Right lobe of liver (tissue), 6 donors: Measurements from ENCODE around the gene TCF4. TPM values are rescaled to one million over a fixed set of nuclear protein-coding genes. Genes with fewer than 3 reads are reported as not detected.

Experiments used
- ATAC-seq, 4 donors: fragments of 200-7000 bp; cut with Tn5 transposase; one replicate each; pipeline ENCODE4 v1.9.1; 2020; ENCODE audit warnings: mild to moderate bottlenecking in 4 of 4, moderate library complexity in 4 of 4
- DNase-seq, 3 donors: peaks; one replicate each; pipeline ENCODE4 v3.0.0-alpha.2; 2020
- H3K27ac ChIP-seq, 3 donors: fragments of 200-600 bp; one replicate each; pipeline ENCODE4 v1.8.0; 2022
- H3K27me3 ChIP-seq, 2 donors: fragments of 200-600 bp; one replicate each; pipeline ENCODE4 v1.8.0; 2022
- H3K36me3 ChIP-seq, 4 donors: fragments of 200-600 bp; sonication (generic) in 1 of 4; one replicate each; pipeline versions ENCODE4 v1.5.1 to v1.8.0; 2017 to 2022; ENCODE audit warnings: control low read depth in 1 of 4
- H3K4me1 ChIP-seq, 4 donors: fragments of 200-600 bp; sonication (generic) in 1 of 4; one replicate each; pipeline versions ENCODE4 v1.5.1 to v1.8.0; 2017 to 2022; ENCODE audit warnings: control low read depth in 1 of 4
- H3K4me3 ChIP-seq, 3 donors: fragments of 200-600 bp; one replicate each; pipeline ENCODE4 v1.8.0; 2022
- H3K9me3 ChIP-seq, 4 donors: fragments of 200-600 bp; sonication (generic) in 1 of 4; one replicate each; pipeline versions ENCODE4 v1.5.1 to v1.8.0; 2017 to 2022; ENCODE audit warnings: control low read depth in 1 of 4
- CTCF ChIP-seq, 4 donors: fragments of 200-600 bp in 3 of 4; fragments of 450-650 bp in 1 of 4; IDR thresholded peaks; one replicate each; pipeline versions ENCODE4 v1.5.1 to v1.8.0; 2016 to 2022; ENCODE audit warnings: antibody characterized with exemption in 4 of 4, mild to moderate bottlenecking in 2 of 4
- POLR2A ChIP-seq: fragments of 450-650 bp; IDR thresholded peaks from one replicate; pipeline ENCODE4 v1.6.1; 2017; ENCODE audit warnings: antibody characterized with exemption, mild to moderate bottlenecking
- WGBS: methylation state at CpG from one replicate; pipeline ENCODE4 v1.1.6; 2018; ENCODE audit warnings: low coverage, low lambda C conversion rate; ENCODE audit not compliant: insufficient coverage; ENCODE audit errors: missing lambda C conversion rate; 5-methylcytosine and 5-hydroxymethylcytosine counted together
- intact Hi-C, 2 donors: fragments of 100-400 bp; cut with DNase I; formaldehyde crosslinking; loops; one replicate each; pipeline versions ENCODE4 v1.11.2 to v1.14.1; 2022
- total RNA-seq, 6 experiments: library from RNA; depleted of rRNA in 2 of 6; stranded (reverse); fragments of >200 nt in 2 of 6; fragmentation: NEBNext Ultra II Directional in 3 of 6; extraction: Animal tissue kit (Norgen Biotek cat#: 25700) in 3 of 6; gene quantifications; one replicate each; pipeline versions ENCODE4 v1.1.0 to v1.2.4, GENCODE V29; 2016 to 2023
- donor health status: DM: no; HTN: yes; CAD: no.
- donor health status: DM: no; HTN: no; CAD: no.
- donor health status: DM: no; HTN: no; CAD: no.
- donor health status: DM: no; HTN: yes; CAD: no.
- donor health status: DM: no; HTN: yes; CAD: no.

TCF4 gene
- total RNA-seq, 6 experiments from 2014 or later = 8.1 to 19.5 (median 10.4) TPM

DNA sequence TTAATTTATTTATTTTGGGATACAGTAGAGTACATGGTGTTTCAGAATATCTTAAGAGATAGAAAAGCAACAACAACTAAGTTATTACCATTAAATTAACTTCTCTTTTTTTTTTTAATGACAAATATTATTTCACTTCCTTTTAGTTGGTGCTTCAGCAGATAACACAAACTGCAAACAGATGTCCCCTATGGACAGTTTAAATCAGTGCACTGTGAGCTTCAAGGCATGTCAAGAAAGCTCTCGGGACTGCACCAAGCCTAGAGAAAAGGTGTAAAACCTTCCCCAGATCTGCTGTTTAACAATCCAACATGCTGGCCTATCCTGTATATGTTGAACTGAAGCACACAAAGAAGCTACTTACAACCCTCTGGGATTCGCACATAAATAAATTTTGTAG lies 122.7 kb downstream of the TCF4 start:
- no peaks in the 10 kb centered on the region for H3K4me1 ChIP-seq
- H3K36me3 ChIP-seq = no peaks in the 10 kb centered on the region
- H3K27me3 ChIP-seq = no peaks in the 10 kb centered on the region
- peak in 1 of 4 donors; percentile 59 for ATAC-seq
- no peak for TF ChIP-seq CTCF (IDR thresholded peaks at IDR 0.05)
- no peak for TF ChIP-seq POLR2A
- H3K4me3 ChIP-seq = no peak overlapping the region
- 55% methylated on average over 2 of the region's 2 CpGs for WGBS
- H3K27ac ChIP-seq = no peak overlapping the region
- intact Hi-C loops = no loop called here
- no peaks in the 10 kb centered on the region for H3K9me3 ChIP-seq
- DNase-seq = no peak

- H3K9me3 ChIP-seq = no peaks in the 10 kb centered on the region
- H3K4me1 ChIP-seq = no peaks in the 10 kb centered on the region
- ATAC-seq = no peak
- intact Hi-C loops = no loop called here
- no peaks in the 10 kb centered on the region for H3K27me3 ChIP-seq
- TF ChIP-seq POLR2A (no peak), CTCF (IDR thresholded peaks at IDR 0.05) (no peak)
- no peak overlapping the region for H3K27ac ChIP-seq
- 82% methylated on average over 4 of the region's 4 CpGs for WGBS
- no peak for DNase-seq
- H3K4me3 ChIP-seq = no peak overlapping the region
- no peaks in the 10 kb centered on the region for H3K36me3 ChIP-seq
Measured at GRCh38 chr18:55464581-55464980, 123.4 kb downstream of the TCF4 start.

- ATAC-seq (no peak), DNase-seq (no peak)
- no peak overlapping the region for H3K27ac ChIP-seq
- 43% methylated on average over 1 of the region's 1 CpG for WGBS
- H3K27me3 ChIP-seq = no peaks in the 10 kb centered on the region
- TF ChIP-seq POLR2A (no peak), CTCF (IDR thresholded peaks at IDR 0.05) (no peak)
- no peaks in the 10 kb centered on the region for H3K36me3 ChIP-seq
- no peaks in the 10 kb centered on the region for H3K4me1 ChIP-seq
- no peak overlapping the region for H3K4me3 ChIP-seq
- no peaks in the 10 kb centered on the region for H3K9me3 ChIP-seq
- intact Hi-C loops = no loop called here
Measured at GRCh38 chr18:55462652-55463051, 125.3 kb downstream of the TCF4 start.

- H3K9me3 ChIP-seq = no peaks in the 10 kb centered on the region
- no peak for ATAC-seq
- H3K27ac ChIP-seq = no peak overlapping the region
- 36% methylated on average over 4 of the region's 4 CpGs for WGBS
- H3K4me3 ChIP-seq = no peak overlapping the region
- no peaks in the 10 kb centered on the region for H3K4me1 ChIP-seq
- intact Hi-C loops = no loop called here
- TF ChIP-seq POLR2A = no peak
- no peak for TF ChIP-seq CTCF (IDR thresholded peaks at IDR 0.05)
- H3K27me3 ChIP-seq = no peaks in the 10 kb centered on the region
- DNase-seq = no peak
- H3K36me3 ChIP-seq = no peaks in the 10 kb centered on the region
Measured at GRCh38 chr18:55461848-55462247, 126.1 kb downstream of the TCF4 start.
